ENCODE measurements around the gene TUBA1B. TPM values are rescaled to one million over a fixed set of nuclear protein-coding genes. Genes with fewer than 3 reads are reported as not detected.

The TUBA1B gene
- total and polyA plus RNA-seq, 2 of the 13 experiments (the other 11 are each of a cell fraction or from before 2014, with no cell fraction given) = 1,275 to 1,353 TPM

DNA sequence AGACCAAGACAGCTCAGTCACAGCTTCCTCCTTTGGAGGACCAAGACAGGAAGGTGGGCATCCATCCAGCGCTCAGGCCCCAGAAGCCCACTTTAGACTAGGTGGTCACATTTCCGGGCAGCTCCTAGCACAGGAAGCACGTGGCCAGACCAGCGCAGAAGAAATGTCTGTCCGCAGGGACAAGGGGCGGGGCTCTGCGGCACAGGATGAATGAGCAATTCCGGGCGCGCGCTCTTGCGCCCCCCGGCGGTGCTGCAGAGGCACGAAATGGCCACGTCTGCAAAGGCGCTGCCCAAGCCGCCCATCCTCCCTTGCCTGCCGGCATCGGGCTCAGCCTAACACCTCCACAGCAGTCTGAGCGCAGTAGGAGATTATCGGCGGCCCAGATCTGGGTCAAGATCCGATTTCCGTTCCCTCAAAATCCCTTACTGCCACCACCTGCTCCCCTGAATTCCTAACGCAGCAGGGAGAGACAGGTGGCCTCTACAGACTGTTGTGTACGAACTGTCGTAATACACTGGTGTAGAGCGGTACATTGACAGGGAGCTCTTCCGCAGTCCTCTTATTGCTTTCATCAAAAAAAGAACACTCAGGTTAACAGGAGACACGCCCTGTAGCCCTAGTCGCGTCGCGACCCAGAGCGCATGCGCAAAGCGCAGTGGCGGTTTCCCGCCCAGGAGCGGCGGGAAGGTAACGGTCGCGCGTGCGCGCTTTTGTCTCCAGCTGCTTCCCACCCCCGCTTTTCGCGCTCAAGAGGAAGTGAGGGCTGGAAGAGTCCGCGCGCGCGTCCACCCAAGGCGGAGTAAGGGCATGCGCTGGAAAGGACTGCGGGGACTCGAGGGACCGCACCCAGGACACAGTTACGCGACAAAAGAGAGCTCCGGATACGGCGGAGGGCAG lies 794 bp downstream of the TUBA1B start (continued):
- TF ChIP-seq, protein P1, sequence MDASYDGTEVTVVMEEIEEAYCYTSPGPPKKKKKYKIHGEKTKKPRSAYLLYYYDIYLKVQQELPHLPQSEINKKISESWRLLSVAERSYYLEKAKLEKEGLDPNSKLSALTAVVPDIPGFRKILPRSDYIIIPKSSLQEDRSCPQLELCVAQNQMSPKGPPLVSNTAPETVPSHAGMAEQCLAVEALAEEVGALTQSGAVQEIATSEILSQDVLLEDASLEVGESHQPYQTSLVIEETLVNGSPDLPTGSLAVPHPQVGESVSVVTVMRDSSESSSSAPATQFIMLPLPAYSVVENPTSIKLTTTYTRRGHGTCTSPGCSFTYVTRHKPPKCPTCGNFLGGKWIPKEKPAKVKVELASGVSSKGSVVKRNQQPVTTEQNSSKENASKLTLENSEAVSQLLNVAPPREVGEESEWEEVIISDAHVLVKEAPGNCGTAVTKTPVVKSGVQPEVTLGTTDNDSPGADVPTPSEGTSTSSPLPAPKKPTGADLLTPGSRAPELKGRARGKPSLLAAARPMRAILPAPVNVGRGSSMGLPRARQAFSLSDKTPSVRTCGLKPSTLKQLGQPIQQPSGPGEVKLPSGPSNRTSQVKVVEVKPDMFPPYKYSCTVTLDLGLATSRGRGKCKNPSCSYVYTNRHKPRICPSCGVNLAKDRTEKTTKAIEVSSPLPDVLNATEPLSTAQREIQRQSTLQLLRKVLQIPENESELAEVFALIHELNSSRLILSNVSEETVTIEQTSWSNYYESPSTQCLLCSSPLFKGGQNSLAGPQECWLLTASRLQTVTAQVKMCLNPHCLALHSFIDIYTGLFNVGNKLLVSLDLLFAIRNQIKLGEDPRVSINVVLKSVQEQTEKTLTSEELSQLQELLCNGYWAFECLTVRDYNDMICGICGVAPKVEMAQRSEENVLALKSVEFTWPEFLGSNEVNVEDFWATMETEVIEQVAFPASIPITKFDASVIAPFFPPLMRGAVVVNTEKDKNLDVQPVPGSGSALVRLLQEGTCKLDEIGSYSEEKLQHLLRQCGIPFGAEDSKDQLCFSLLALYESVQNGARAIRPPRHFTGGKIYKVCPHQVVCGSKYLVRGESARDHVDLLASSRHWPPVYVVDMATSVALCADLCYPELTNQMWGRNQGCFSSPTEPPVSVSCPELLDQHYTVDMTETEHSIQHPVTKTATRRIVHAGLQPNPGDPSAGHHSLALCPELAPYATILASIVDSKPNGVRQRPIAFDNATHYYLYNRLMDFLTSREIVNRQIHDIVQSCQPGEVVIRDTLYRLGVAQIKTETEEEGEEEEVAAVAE (CRISPR knock-in tag; IDR thresholded peaks at IDR 0.05; ENCODE audit: borderline replicate concordance) = 0 out of 2 replicates have a peak, but pooled peaks have one; percentile 20
- TF ChIP-seq SPEN (CRISPR knock-in tag; IDR thresholded peaks at IDR 0.05; ENCODE audit: low read depth) = peak; percentile 56
- TF ChIP-seq, protein P2, sequence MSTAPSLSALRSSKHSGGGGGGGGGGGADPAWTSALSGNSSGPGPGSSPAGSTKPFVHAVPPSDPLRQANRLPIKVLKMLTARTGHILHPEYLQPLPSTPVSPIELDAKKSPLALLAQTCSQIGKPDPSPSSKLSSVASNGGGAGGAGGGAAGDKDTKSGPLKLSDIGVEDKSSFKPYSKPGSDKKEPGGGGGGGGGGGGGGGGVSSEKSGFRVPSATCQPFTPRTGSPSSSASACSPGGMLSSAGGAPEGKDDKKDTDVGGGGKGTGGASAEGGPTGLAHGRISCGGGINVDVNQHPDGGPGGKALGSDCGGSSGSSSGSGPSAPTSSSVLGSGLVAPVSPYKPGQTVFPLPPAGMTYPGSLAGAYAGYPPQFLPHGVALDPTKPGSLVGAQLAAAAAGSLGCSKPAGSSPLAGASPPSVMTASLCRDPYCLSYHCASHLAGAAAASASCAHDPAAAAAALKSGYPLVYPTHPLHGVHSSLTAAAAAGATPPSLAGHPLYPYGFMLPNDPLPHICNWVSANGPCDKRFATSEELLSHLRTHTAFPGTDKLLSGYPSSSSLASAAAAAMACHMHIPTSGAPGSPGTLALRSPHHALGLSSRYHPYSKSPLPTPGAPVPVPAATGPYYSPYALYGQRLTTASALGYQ (CRISPR knock-in tag; IDR thresholded peaks at IDR 0.05) = no peak
- TF ChIP-seq, protein P3, sequence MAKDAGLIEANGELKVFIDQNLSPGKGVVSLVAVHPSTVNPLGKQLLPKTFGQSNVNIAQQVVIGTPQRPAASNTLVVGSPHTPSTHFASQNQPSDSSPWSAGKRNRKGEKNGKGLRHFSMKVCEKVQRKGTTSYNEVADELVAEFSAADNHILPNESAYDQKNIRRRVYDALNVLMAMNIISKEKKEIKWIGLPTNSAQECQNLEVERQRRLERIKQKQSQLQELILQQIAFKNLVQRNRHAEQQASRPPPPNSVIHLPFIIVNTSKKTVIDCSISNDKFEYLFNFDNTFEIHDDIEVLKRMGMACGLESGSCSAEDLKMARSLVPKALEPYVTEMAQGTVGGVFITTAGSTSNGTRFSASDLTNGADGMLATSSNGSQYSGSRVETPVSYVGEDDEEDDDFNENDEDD (CRISPR knock-in tag; IDR thresholded peaks at IDR 0.05; ENCODE audit: borderline replicate concordance) = peak; percentile 99
- TF ChIP-seq PLRG1 (conservative IDR thresholded peaks at IDR 0.05) = no peak
- TF ChIP-seq SP140L (CRISPR knock-in tag; IDR thresholded peaks at IDR 0.05; ENCODE audit: borderline replicate concordance) = no peak
- TF ChIP-seq, protein P4, sequence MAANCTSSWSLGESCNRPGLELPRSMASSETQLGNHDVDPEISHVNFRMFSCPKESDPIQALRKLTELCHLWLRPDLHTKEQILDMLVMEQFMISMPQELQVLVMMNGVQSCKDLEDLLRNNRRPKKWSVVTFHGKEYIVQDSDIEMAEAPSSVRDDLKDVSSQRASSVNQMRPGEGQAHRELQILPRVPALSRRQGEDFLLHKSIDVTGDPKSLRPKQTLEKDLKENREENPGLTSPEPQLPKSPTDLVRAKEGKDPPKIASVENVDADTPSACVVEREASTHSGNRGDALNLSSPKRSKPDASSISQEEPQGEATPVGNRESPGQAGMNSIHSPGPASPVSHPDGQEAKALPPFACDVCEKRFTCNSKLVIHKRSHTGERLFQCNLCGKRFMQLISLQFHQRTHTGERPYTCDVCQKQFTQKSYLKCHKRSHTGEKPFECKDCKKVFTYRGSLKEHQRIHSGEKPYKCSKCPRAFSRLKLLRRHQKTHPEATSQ (CRISPR knock-in tag; IDR thresholded peaks at IDR 0.05; ENCODE audit: borderline replicate concordance) = peak; percentile 65
- TF ChIP-seq, protein P5, sequence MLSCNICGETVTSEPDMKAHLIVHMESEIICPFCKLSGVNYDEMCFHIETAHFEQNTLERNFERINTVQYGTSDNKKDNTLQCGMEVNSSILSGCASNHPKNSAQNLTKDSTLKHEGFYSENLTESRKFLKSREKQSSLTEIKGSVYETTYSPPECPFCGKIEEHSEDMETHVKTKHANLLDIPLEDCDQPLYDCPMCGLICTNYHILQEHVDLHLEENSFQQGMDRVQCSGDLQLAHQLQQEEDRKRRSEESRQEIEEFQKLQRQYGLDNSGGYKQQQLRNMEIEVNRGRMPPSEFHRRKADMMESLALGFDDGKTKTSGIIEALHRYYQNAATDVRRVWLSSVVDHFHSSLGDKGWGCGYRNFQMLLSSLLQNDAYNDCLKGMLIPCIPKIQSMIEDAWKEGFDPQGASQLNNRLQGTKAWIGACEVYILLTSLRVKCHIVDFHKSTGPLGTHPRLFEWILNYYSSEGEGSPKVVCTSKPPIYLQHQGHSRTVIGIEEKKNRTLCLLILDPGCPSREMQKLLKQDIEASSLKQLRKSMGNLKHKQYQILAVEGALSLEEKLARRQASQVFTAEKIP (CRISPR knock-in tag; IDR thresholded peaks at IDR 0.05; ENCODE audit: borderline replicate concordance) = no peak
- TF ChIP-seq, protein P6, sequence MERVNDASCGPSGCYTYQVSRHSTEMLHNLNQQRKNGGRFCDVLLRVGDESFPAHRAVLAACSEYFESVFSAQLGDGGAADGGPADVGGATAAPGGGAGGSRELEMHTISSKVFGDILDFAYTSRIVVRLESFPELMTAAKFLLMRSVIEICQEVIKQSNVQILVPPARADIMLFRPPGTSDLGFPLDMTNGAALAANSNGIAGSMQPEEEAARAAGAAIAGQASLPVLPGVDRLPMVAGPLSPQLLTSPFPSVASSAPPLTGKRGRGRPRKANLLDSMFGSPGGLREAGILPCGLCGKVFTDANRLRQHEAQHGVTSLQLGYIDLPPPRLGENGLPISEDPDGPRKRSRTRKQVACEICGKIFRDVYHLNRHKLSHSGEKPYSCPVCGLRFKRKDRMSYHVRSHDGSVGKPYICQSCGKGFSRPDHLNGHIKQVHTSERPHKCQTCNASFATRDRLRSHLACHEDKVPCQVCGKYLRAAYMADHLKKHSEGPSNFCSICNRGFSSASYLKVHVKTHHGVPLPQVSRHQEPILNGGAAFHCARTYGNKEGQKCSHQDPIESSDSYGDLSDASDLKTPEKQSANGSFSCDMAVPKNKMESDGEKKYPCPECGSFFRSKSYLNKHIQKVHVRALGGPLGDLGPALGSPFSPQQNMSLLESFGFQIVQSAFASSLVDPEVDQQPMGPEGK (CRISPR knock-in tag; IDR thresholded peaks at IDR 0.05) = peak; percentile 45; the same call in 1 of the 2 replicates
- TF ChIP-seq ZNF331 (CRISPR knock-in tag; IDR thresholded peaks at IDR 0.05) = peak; percentile 77
- no peak; the same call in 1 of the 2 replicates for TF ChIP-seq ZNF317 (CRISPR knock-in tag; IDR thresholded peaks at IDR 0.05)
- TF ChIP-seq HIVEP1 (CRISPR knock-in tag; IDR thresholded peaks at IDR 0.05) = peak; percentile 40
- 0 out of 2 replicates have a peak, but pooled peaks have one; percentile 27 for TF ChIP-seq ZNF737 (CRISPR knock-in tag; IDR thresholded peaks at IDR 0.05; ENCODE audit: borderline replicate concordance)
- no peak for TF ChIP-seq ZNF678 (CRISPR knock-in tag; IDR thresholded peaks at IDR 0.05)
